H1 (cell line): Measurements from ENCODE around the gene ANAPC16. TPM values are rescaled to one million over a fixed set of nuclear protein-coding genes. Genes with fewer than 3 reads are reported as not detected.

Source experiments
- CTCF ChIA-PET: fragments of 300-600 bp; sonication (Branson Sonifier 250); formaldehyde crosslinking; loops from one replicate; lab custom pipeline; 2021; ENCODE audit not compliant: partially characterized antibody; lab: Charles Lee
- POLR2A ChIA-PET: fragments of 300-600 bp; sonication (Branson Sonifier 250); formaldehyde crosslinking; loops from one replicate; lab custom pipeline; 2021; ENCODE audit warnings: inconsistent platforms; ENCODE audit not compliant: partially characterized antibody; lab: Charles Lee
- DNase-seq, 2 experiments: peaks; one replicate each; pipeline versions ENCODE4 v3.0.0 to v3.0.0-alpha.2; 2010 to 2022; ENCODE audit warnings: low spot score in 2 of 2, low read depth in 1 of 2, mixed read lengths in 1 of 2
- FAIRE-seq: peaks from 2 replicates; lab custom pipeline; 2011; peaks lifted over from hg19 to GRCh38; lab: Jason Lieb, UNC
- H2AFZ ChIP-seq: 2 replicates; pipeline ENCODE4 v1.8.1; 2012; ENCODE audit warnings: low read length, inconsistent platforms
- H2AK5ac ChIP-seq: 2 replicates; pipeline ENCODE4 v1.6.1; 2013; ENCODE audit warnings: low read depth, low read length
- H2BK120ac ChIP-seq: replicated peaks from 2 replicates; pipeline ENCODE3; 2013; ENCODE audit warnings: low read depth, low read length, inconsistent platforms
- H2BK12ac ChIP-seq: 2 replicates; pipeline ENCODE4 v1.6.1; 2013; ENCODE audit warnings: low read depth, low read length
- H2BK15ac ChIP-seq: 2 replicates; pipeline ENCODE4 v1.6.1; 2013; ENCODE audit warnings: low read length
- H2BK20ac ChIP-seq: 2 replicates; pipeline ENCODE4 v1.6.1; 2013; ENCODE audit warnings: low read length
- H2BK5ac ChIP-seq: 2 replicates; pipeline ENCODE4 v1.6.1; 2013; ENCODE audit warnings: low read depth, low read length
- H3K14ac ChIP-seq: 2 replicates; pipeline ENCODE4 v1.6.1; 2013; ENCODE audit warnings: inconsistent platforms; ENCODE audit not compliant: insufficient read length
- H3K18ac ChIP-seq: 2 replicates; pipeline ENCODE4 v1.6.1; 2013; ENCODE audit warnings: low read length; ENCODE audit errors: extremely low read depth
- H3K23ac ChIP-seq: 2 replicates; pipeline ENCODE4 v1.6.1; 2013; ENCODE audit warnings: inconsistent platforms; ENCODE audit not compliant: insufficient read length
- H3K23me2 ChIP-seq: 2 replicates; pipeline ENCODE4 v1.6.1; 2013; ENCODE audit warnings: low read depth, low read length
- H3K27ac ChIP-seq: 2 replicates; pipeline ENCODE4 v1.6.1; 2011; ENCODE audit warnings: low read depth, low read length, inconsistent platforms
- H3K27me3 ChIP-seq, 4 experiments: replicated peaks in 1 of 4; 1 replicate in 1 of 4; 2 replicates in 3 of 4; pipeline versions ENCODE4 v1.6.1 to v1.8.1; 2011 to 2013; ENCODE audit warnings: low read length in 3 of 4, mild to moderate bottlenecking in 3 of 4, inconsistent platforms in 2 of 4, mixed read lengths in 2 of 4, moderate library complexity in 1 of 4; ENCODE audit not compliant: control insufficient read depth in 3 of 4, insufficient read depth in 3 of 4; ENCODE audit errors: extremely low read depth in 1 of 4
- H3K36me3 ChIP-seq, 4 experiments: 2 replicates each; pipeline versions ENCODE4 v1.6.1 to v1.8.1; 2011 to 2013; ENCODE audit warnings: mild to moderate bottlenecking in 4 of 4, low read length in 3 of 4, moderate library complexity in 2 of 4, control low read depth in 1 of 4, inconsistent platforms in 1 of 4; ENCODE audit not compliant: insufficient read depth in 4 of 4, control insufficient read depth in 2 of 4
- H3K4ac ChIP-seq: replicated peaks from 2 replicates; pipeline ENCODE3; 2013; ENCODE audit warnings: low read length, low read depth, mixed read lengths, inconsistent platforms; ENCODE audit not compliant: insufficient read length
- H3K4me1 ChIP-seq, 4 experiments: replicated peaks in 1 of 4; 1 replicate in 1 of 4; 2 replicates in 3 of 4; pipeline versions ENCODE4 v1.6.1 to v1.8.1; 2011 to 2013; ENCODE audit warnings: low read length in 3 of 4, inconsistent platforms in 2 of 4, mixed read lengths in 1 of 4; ENCODE audit not compliant: insufficient read depth in 4 of 4, control insufficient read depth in 3 of 4
- H3K4me2 ChIP-seq, 2 experiments: 2 replicates each; pipeline versions ENCODE4 v1.6.1 to v1.8.1; 2011 to 2013; ENCODE audit warnings: low read depth in 2 of 2, low read length in 2 of 2, control low read depth in 1 of 2, inconsistent platforms in 1 of 2, mild to moderate bottlenecking in 1 of 2; ENCODE audit not compliant: insufficient read depth in 1 of 2
- H3K4me3 ChIP-seq, 4 experiments: fragments of 200-600, 300-600 bp in 1 of 4; sonication (generic), shearing (Covaris generic), sonication (Bioruptor Twin) in 1 of 4; 2 replicates each; pipeline versions ENCODE4 v1.5.1 to v1.8.1; 2011 to 2016; ENCODE audit warnings: low read length in 4 of 4, low read depth in 3 of 4, control low read depth in 2 of 4, inconsistent platforms in 2 of 4, mild to moderate bottlenecking in 2 of 4, mixed read lengths in 1 of 4, moderate library complexity in 1 of 4; ENCODE audit not compliant: insufficient read depth in 2 of 4; ENCODE audit errors: extremely low read depth in 1 of 4
- H3K56ac ChIP-seq: replicated peaks from 2 replicates; pipeline ENCODE3; 2013; ENCODE audit warnings: low read depth, mild to moderate bottlenecking, mixed read lengths, low read length, inconsistent platforms; ENCODE audit not compliant: insufficient read length
- H3K79me1 ChIP-seq: 2 replicates; pipeline ENCODE4 v1.6.1; 2013; ENCODE audit warnings: low read depth, low read length, control low read depth
- H3K79me2 ChIP-seq, 2 experiments: 2 replicates each; pipeline versions ENCODE4 v1.6.1 to v1.8.1; 2012 to 2013; ENCODE audit warnings: low read length in 2 of 2, mild to moderate bottlenecking in 2 of 2, inconsistent platforms in 1 of 2; ENCODE audit not compliant: insufficient read depth in 2 of 2, control insufficient read depth in 1 of 2
- H3K9ac ChIP-seq, 4 experiments: replicated peaks in 1 of 4; 1 replicate in 1 of 4; 2 replicates in 3 of 4; pipeline versions ENCODE4 v1.6.1 to v1.8.1; 2011 to 2013; ENCODE audit warnings: low read depth in 3 of 4, low read length in 3 of 4, control low read depth in 2 of 4, mild to moderate bottlenecking in 2 of 4, moderate library complexity in 2 of 4, inconsistent platforms in 1 of 4; ENCODE audit errors: extremely low read depth in 1 of 4
- H3K9me3 ChIP-seq, 2 experiments: 2 replicates each; pipeline versions ENCODE4 v1.6.1 to v1.8.1; 2012 to 2013; ENCODE audit warnings: mild to moderate bottlenecking in 2 of 2, moderate library complexity in 2 of 2, control low read depth in 1 of 2, inconsistent platforms in 1 of 2, low read depth in 1 of 2, low read length in 1 of 2, mixed read lengths in 1 of 2; ENCODE audit not compliant: insufficient read depth in 2 of 2
- H4K20me1 ChIP-seq, 2 experiments: replicated peaks in 1 of 2; 2 replicates each; pipeline versions ENCODE3 to v1.8.1; 2011 to 2013; ENCODE audit warnings: inconsistent platforms in 2 of 2, low read length in 2 of 2, mild to moderate bottlenecking in 1 of 2; ENCODE audit not compliant: insufficient read depth in 2 of 2, control insufficient read depth in 1 of 2
- H4K5ac ChIP-seq: 2 replicates; pipeline ENCODE4 v1.6.1; 2013; ENCODE audit warnings: low read length, low read depth, mixed read lengths, inconsistent platforms; ENCODE audit not compliant: insufficient read length
- H4K8ac ChIP-seq: 2 replicates; pipeline ENCODE4 v1.8.0; 2013; ENCODE audit warnings: mild to moderate bottlenecking, moderate library complexity, low read length, inconsistent platforms; ENCODE audit not compliant: insufficient read depth; ENCODE audit errors: extremely low read depth
- H4K91ac ChIP-seq: replicated peaks from 2 replicates; pipeline ENCODE3; 2013; ENCODE audit warnings: low read length, mixed read lengths, inconsistent platforms; ENCODE audit not compliant: insufficient read length
- BCL11A ChIP-seq, 2 experiments: IDR thresholded peaks; one replicate each; pipeline ENCODE4 v1.6.1; 2011; ENCODE audit warnings: low read depth in 2 of 2, low read length in 2 of 2, mild to moderate bottlenecking in 2 of 2
- CHD2 ChIP-seq: IDR thresholded peaks from 2 replicates; pipeline ENCODE4 v1.6.1; 2012; ENCODE audit warnings: low read length, improper control_type of control experiment
- CTBP2 ChIP-seq: IDR thresholded peaks from 2 replicates; pipeline ENCODE4 v1.7.0; 2011; ENCODE audit warnings: borderline replicate concordance, mild to moderate bottlenecking, moderate library complexity, mixed read lengths, low read length; ENCODE audit not compliant: insufficient read depth, insufficient read length
- EZH2 ChIP-seq: fragments of 200-600 bp; sonication (generic); IDR thresholded peaks from 2 replicates; pipeline ENCODE4 v1.7.1; 2012; ENCODE audit warnings: low read depth, mild to moderate bottlenecking, moderate library complexity, low read length, inconsistent platforms; ENCODE audit not compliant: severe bottlenecking
- GABPA ChIP-seq: IDR thresholded peaks from 2 replicates; pipeline ENCODE4 v1.6.1; 2011; ENCODE audit warnings: mild to moderate bottlenecking, low read length, moderate library complexity, borderline replicate concordance; ENCODE audit not compliant: insufficient read depth
- HDAC2 ChIP-seq, 2 experiments: fragments of 300-600 bp in 1 of 2; sonication (generic) in 1 of 2; IDR thresholded peaks; 2 replicates each; pipeline ENCODE4 v1.6.1; 2011 to 2012; ENCODE audit warnings: low read depth in 2 of 2, low read length in 2 of 2, mild to moderate bottlenecking in 2 of 2, moderate library complexity in 2 of 2, borderline replicate concordance in 1 of 2, inconsistent platforms in 1 of 2
- JUND ChIP-seq: IDR thresholded peaks from 2 replicates; pipeline ENCODE4 v1.6.1; 2011; ENCODE audit warnings: mild to moderate bottlenecking, improper control_type of control experiment, low read length
- MAX ChIP-seq: IDR thresholded peaks from 2 replicates; pipeline ENCODE4 v1.6.1; 2012; ENCODE audit warnings: inconsistent platforms
- NRF1 ChIP-seq: IDR thresholded peaks from 2 replicates; pipeline ENCODE4 v1.6.1; 2011; ENCODE audit warnings: mild to moderate bottlenecking, low read depth, low read length, improper control_type of control experiment
- RBBP5 ChIP-seq: IDR thresholded peaks from 2 replicates; pipeline ENCODE4 v1.7.1; 2012; ENCODE audit warnings: low read depth, mild to moderate bottlenecking, inconsistent platforms, low read length, moderate library complexity, borderline replicate concordance
- RFX5 ChIP-seq: IDR thresholded peaks from 2 replicates; pipeline ENCODE4 v1.6.1; 2011; ENCODE audit warnings: low read depth, low read length, improper control_type of control experiment, borderline replicate concordance
- SIX5 ChIP-seq: IDR thresholded peaks from 2 replicates; pipeline ENCODE4 v1.6.1; 2011; ENCODE audit warnings: mild to moderate bottlenecking, low read depth, low read length
- SP1 ChIP-seq: IDR thresholded peaks from 2 replicates; pipeline ENCODE4 v1.6.1; 2011; ENCODE audit warnings: low read depth, low read length
- SP2 ChIP-seq: IDR thresholded peaks from 2 replicates; pipeline ENCODE4 v1.6.1; 2012; ENCODE audit warnings: mild to moderate bottlenecking, low read length, inconsistent platforms
- SP4 ChIP-seq: IDR thresholded peaks from 2 replicates; pipeline ENCODE4 v1.6.1; 2012; ENCODE audit warnings: low read length, inconsistent platforms
- WGBS, 2 experiments: shearing (Covaris generic) in 1 of 2; methylation state at CpG; one replicate each; pipeline versions ENCODE4 v1.1.6 to v1.1.7; 2013 to 2015; ENCODE audit warnings: low lambda C conversion rate in 2 of 2, mixed read lengths in 2 of 2, inconsistent platforms in 1 of 2, low coverage in 1 of 2, missing lambda C conversion rate in 1 of 2; ENCODE audit not compliant: insufficient replicate concordance in 2 of 2, insufficient coverage in 1 of 2, insufficient read length in 1 of 2; ENCODE audit errors: extremely low coverage in 1 of 2, missing lambda C conversion rate in 1 of 2; 5-methylcytosine and 5-hydroxymethylcytosine counted together
- polyA plus RNA-seq, 7 experiments: library from polyadenylated mRNA; depleted of rRNA in 3 of 7; stranded (reverse) in 5 of 7; unstranded in 2 of 7; fragments of >200 nt in 5 of 7; fragments of 200-250 nt in 2 of 7; gene quantifications; 1 replicate in 5 of 7; 2 replicates in 1 of 7; 4 replicates in 1 of 7; pipeline versions ENCODE4 v1.2.1 to v1.2.3, GENCODE V29; 2011 to 2013; ENCODE audit warnings: missing spikeins in 2 of 7, mixed read lengths in 2 of 7
- total RNA-seq: library from RNA; stranded (reverse); fragmentation: NEBNext Ultra II Directional; extraction: Animal tissue kit (Norgen Biotek cat#: 25700); gene quantifications from 2 replicates; pipeline ENCODE4 v1.2.1, GENCODE V29; 2021

Gene ANAPC16
- total and polyA plus RNA-seq, 2 of the 8 experiments (the other 6 are each of a cell fraction or from before 2014, with no cell fraction given), result 53.1 to 57.4 TPM

DNA sequence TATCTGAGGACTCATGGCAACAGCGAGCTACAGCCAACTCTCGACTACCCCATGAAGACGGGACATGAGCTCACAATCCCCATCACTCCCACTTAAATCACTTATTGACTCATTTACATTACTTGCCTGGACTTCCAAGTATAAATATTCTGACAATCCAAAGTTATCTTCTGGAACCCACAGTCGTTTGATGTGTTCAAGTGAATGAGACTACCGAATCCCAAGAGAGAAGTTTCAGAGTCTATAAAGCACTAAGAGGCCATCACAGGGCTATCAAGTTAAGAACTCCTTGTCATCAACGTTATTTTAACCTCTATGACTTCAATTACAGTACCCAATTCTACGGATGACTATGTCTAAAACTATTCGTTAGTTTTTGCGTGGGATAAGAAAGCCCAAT, 11.5 kb upstream of the ANAPC16 start:
- H2BK15ac ChIP-seq, result no peak overlapping the region
- H2BK20ac ChIP-seq, result no peak overlapping the region
- TF ChIP-seq CHD2 (no peak), SP4 (no peak), CTBP2 (no peak), RFX5 (no peak), MAX (no peak), EZH2 (no peak), SIX5 (no peak), JUND (no peak), SP2 (no peak), HDAC2 (IDR thresholded peaks at IDR 0.05; ENCODE audit: borderline replicate concordance in 1 of 2, low read depth in 2 of 2, low read length in 2 of 2) (no peak), GABPA (no peak), SP1 (no peak), RBBP5 (no peak), BCL11A (IDR thresholded peaks at IDR 0.05; ENCODE audit: low read depth in 2 of 2, low read length in 2 of 2) (no peak), NRF1 (no peak)
- no peak overlapping the region for H3K27ac ChIP-seq
- peaks cover 0 to 18% (median 4%) of the 10 kb centered on the region in 4 experiments; a peak in 4 of 8 replicates for H3K36me3 ChIP-seq
- no peak overlapping the region for H2BK12ac ChIP-seq
- H3K23me2 ChIP-seq, result no peaks in the 10 kb centered on the region
- no peak overlapping the region for H3K56ac ChIP-seq
- H2BK5ac ChIP-seq, result no peak overlapping the region
- H3K14ac ChIP-seq, result no peak overlapping the region
- no peak overlapping the region for H2BK120ac ChIP-seq
- no peak overlapping the region for H4K8ac ChIP-seq
- WGBS, 2 experiments, result 87% methylated on average over 9 of the region's 9 CpGs; no CpG with 5 or more reads in 1 of the 2 experiments
- no peaks in the 10 kb centered on the region for H3K79me1 ChIP-seq
- no peak overlapping the region for H4K5ac ChIP-seq
- H2AFZ ChIP-seq, result no peak overlapping the region
- H3K79me2 ChIP-seq, result no peaks in the 10 kb centered on the region
- H4K91ac ChIP-seq, result no peak overlapping the region
- CTCF ChIA-PET, result interaction anchor here (1.4 kb wide), 1 partner anchor 26 kb away, joined by 5 read pairs; no protein-coding TSS in a partner anchor
- no peak for FAIRE-seq
- H3K9me3 ChIP-seq, result no peaks in the 10 kb centered on the region
- H3K27me3 ChIP-seq, result no peaks in the 10 kb centered on the region
- no peak overlapping the region for H3K4me2 ChIP-seq
- no peak overlapping the region for H3K4me3 ChIP-seq
- no peaks in the 10 kb centered on the region for H4K20me1 ChIP-seq
- H3K4me1 ChIP-seq, result no peaks in the 10 kb centered on the region
- POLR2A ChIA-PET, result interaction anchor here (1.1 kb wide), 1 partner anchor 14 kb away, joined by 3 read pairs; no protein-coding TSS in a partner anchor
- no peak overlapping the region for H3K18ac ChIP-seq
- H3K9ac ChIP-seq, result no peak overlapping the region; a peak in 1 of 7 replicates
- H3K4ac ChIP-seq, result no peak overlapping the region
- no peak for DNase-seq
- no peak overlapping the region for H3K23ac ChIP-seq
- no peak overlapping the region for H2AK5ac ChIP-seq
